Measurements from ENCODE around the gene ZCWPW1.

ZCWPW1 gene

DNA sequence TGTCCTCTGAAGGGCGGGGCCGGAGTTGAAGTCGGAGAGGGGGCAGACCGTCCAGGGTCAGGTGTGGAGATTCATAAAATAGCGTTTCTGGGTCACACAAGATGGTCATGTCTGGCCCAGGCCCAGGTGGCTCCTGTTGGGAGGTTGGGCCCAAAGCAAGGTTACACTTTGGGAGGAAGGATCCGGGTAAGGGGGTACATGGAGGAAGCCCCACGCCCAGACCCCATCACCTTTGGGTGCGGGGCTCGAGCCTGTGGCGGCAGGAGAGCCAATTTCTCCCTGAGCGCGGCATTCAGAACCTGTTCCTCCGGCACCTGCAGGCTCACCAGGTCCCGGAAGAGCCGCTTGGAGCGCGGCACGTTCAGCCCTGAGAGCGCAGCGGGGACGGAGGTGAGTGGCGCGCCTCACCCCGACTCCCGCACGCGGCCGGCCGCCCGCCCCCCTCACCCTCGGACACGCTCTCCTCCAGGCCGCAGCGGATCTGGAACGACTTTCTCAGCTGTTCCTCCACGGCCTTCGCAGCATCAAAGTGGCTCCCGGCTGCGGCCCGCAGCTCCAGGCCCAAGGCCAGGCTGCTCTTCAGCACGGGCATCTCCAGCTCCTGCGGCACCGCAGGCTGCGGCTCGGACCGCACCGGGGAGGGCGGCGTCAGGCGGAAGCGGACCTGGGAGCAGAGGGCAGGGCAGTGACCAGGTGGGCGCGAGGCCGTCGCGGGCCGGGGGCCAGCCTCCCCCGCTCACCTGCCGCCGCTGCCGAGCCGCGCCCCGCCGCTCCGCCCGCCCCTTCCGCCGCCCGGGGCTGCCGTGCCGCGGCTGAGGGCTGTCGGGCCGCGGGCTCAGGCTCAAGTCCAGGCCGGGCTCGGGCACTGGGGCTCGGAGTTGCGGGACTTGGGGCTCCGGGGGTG lies 7.2 kb upstream of the ZCWPW1 start:
- peak overlapping the region; percentile 84 to 98 for H3K27ac ChIP-seq
- TF ChIP-seq, protein P1, sequence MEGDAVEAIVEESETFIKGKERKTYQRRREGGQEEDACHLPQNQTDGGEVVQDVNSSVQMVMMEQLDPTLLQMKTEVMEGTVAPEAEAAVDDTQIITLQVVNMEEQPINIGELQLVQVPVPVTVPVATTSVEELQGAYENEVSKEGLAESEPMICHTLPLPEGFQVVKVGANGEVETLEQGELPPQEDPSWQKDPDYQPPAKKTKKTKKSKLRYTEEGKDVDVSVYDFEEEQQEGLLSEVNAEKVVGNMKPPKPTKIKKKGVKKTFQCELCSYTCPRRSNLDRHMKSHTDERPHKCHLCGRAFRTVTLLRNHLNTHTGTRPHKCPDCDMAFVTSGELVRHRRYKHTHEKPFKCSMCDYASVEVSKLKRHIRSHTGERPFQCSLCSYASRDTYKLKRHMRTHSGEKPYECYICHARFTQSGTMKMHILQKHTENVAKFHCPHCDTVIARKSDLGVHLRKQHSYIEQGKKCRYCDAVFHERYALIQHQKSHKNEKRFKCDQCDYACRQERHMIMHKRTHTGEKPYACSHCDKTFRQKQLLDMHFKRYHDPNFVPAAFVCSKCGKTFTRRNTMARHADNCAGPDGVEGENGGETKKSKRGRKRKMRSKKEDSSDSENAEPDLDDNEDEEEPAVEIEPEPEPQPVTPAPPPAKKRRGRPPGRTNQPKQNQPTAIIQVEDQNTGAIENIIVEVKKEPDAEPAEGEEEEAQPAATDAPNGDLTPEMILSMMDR (IDR thresholded peaks at IDR 0.05), result no peak
- peak overlapping the region; percentile 96 for H3K4me3 ChIP-seq
- DNase-seq (ENCODE audit: low spot score), result no peak

DNA sequence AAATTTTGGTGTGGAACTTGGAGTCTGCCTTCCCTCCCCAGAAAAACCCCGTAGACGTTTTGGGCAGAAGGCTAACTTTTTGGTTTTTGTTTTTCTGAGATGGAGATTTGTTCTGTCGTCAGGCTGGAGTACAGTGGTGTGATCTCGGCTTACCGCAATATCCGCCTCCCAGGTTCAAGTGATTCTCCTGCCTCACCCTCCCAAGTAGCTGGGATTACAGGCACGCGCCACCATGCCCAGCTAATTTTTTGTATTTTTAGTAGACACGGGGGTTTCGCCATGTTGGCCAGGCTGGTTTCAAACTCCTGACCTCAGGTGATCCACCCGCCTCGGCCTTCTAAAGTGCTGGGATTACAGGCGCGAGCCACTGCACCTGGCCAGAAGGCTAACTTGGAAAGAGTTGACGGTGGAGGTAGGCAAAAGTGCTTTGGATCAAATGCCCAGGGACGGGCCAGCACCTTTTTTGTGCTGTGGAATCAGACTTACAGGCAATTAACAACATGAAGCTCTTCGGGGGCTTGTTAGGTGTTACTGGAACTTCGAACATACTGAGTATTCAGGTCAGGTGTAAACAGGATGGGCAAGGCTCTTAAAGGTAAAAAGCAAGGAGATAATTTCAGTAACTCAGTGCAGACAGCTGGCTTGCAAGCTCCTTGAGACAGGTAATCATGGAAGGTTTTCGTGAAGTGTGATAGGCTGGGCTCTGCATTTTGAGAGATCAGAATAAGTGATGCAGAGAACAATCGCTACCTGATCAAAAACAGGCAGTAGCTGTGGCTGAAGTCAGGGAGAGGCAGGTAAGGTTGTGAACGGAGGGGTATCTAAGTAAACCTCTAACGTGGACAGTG lies 6.0 kb upstream of the ZCWPW1 start:
- DNase-seq (ENCODE audit: low spot score), result no peak
- peak overlapping the region; percentile 96 for H3K4me3 ChIP-seq
- TF ChIP-seq, protein P1 (IDR thresholded peaks at IDR 0.05), result no peak
- no peak overlapping the region for H3K27ac ChIP-seq

DNA sequence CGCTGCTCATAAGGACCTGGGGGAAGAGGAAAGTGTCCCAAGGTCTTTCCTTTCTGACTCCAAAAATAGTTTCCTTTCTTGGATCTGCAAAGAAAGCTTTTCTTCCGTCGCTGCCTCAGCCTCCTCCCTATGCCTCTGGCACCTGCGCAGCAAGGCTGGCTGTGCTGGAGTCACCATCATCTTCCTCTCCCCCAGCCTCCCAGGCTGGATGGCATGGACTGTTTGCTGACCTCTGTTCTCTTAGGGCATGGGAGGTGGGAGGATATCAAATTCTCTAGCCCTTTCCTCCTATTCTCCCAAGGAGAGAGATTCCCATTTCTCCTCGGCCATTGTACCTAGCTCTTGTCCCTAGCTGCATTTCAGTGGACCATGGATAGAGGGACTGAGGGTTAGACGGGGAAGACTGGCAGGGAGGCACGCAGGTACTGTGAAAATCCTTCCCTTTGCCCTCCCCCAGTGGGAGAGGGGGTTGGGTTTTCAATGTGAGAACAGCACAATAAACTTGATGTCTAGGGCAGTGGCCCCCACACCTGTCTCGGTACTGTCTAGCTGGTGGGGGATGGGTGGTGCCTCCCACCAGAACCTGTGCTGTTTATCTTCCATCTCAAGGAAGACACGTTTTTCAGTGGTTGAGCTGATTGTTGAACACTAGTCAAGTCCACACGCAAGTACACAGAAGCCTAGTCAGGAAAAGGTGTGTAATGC lies 5.2 kb upstream of the ZCWPW1 start:
- Histone ChIP-seq H3K4me3 (no peak overlapping the region), H3K27ac (no peak overlapping the region)
- DNase-seq (ENCODE audit: low spot score), result no peak
- TF ChIP-seq, protein P1 (IDR thresholded peaks at IDR 0.05), result no peak

DNA sequence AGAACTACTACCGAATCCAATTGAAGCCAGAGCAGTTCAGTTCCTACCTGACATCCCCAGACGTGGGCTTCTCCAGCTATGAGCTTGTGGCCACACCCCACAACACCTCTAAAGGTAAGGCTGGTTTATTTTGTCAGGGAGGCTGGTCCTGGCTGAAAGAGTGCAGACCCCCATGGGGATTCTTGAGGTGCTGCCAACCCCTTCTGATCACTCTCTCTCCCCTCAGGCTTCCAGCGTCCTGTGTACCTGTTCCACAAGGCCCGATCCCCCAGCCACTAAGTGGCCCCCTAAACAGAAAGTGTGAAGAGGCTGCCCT lies 4.7 kb upstream of the ZCWPW1 start:
- H3K27ac ChIP-seq, result no peak overlapping the region
- TF ChIP-seq, protein P1 (IDR thresholded peaks at IDR 0.05), result no peak
- no peak for DNase-seq (ENCODE audit: low spot score)
- H3K4me3 ChIP-seq, result no peak overlapping the region

DNA sequence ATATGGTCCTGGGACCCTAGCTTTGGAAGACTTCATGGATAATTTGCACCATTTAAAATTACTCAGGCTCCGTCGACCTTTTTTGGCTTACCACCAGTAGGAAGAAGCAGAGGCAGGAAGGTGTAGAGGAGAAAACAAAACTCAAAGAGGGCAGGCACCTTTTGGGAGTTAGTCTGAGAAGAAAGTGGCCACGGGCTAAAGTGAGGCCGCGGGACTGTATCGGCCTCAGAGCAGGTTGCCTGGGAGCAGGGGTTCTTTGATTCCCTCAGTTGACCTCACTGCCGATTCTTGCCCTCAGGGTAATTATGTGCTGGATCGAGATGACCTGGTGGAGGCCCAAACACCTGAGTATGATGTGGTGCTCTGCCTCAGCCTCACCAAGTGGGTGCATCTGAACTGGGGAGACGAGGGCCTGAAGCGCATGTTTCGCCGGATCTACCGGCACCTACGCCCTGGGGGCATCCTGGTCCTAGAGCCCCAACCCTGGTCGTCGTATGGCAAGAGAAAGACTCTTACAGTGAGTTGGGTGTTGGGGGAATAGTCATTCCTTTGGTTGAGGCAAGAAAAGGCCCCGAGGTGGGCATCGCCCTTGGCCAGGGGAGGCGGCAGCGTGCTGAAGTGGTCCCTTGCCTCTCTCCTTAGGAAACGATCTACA lies 4.2 kb upstream of the ZCWPW1 start:
- DNase-seq (ENCODE audit: low spot score), result no peak
- TF ChIP-seq, protein P1 (IDR thresholded peaks at IDR 0.05), result no peak
- H3K4me3 ChIP-seq, result no peak overlapping the region
- H3K27ac ChIP-seq, result no peak overlapping the region

DNA sequence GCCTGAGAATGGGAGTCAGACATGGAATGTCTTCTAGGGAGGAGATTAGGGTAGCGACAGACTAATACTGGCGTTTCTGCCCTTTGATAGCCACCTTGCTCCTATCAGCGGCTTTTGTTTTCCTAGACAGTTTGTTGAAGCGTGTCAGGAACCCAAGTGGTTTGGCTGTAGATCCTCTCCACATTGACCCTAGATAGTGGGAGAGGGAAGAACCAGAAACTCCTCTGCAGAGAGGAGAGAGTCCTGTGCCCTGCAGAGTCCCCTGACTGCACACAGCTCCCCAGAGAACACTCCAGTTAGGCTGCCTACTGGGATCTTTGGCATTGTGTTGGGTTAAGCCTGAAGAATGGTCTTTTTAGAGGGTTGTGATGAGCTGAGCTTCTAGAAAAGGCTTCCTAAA lies 3.5 kb upstream of the ZCWPW1 start:
- TF ChIP-seq, protein P1 (IDR thresholded peaks at IDR 0.05), result no peak
- Histone ChIP-seq H3K27ac (no peak overlapping the region), H3K4me3 (no peak overlapping the region)

More for the DNA sequence above, 3.5 kb upstream of the ZCWPW1 start:
- no peak for DNase-seq (ENCODE audit: low spot score)
